ENCODE measurements around the gene IL1R2.

IL1R2 gene

GRCh38 chr2:102013206-102014040 lies 21.7 kb downstream of the IL1R2 start:
- FAIRE-seq (no peak), DNase-seq (ENCODE audit: insufficient read length, low spot score) (no peak)
- no peak for TF ChIP-seq CTCF (IDR thresholded peaks at IDR 0.05; ENCODE audit: insufficient read depth, missing control alignments)

- DNase-seq (ENCODE audit: insufficient read length, low spot score) (no peak), FAIRE-seq (no peak)
- no peak for TF ChIP-seq CTCF (IDR thresholded peaks at IDR 0.05; ENCODE audit: insufficient read depth, missing control alignments)
These were observed 22.2 kb downstream of the IL1R2 start for GRCh38 chr2:102014041-102014345.

GRCh38 chr2:102015399-102015798 lies 23.6 kb downstream of the IL1R2 start:
- no peak for TF ChIP-seq CTCF (IDR thresholded peaks at IDR 0.05; ENCODE audit: insufficient read depth, missing control alignments)
- no peak for DNase-seq (ENCODE audit: insufficient read length, low spot score)
- FAIRE-seq, result no peak

- DNase-seq (ENCODE audit: insufficient read length, low spot score) (no peak), FAIRE-seq (no peak)
These were observed 24.7 kb downstream of the IL1R2 start for GRCh38 chr2:102016399-102016955.

GRCh38 chr2:102018823-102019445 lies 27.2 kb downstream of the IL1R2 start:
- DNase-seq (ENCODE audit: insufficient read length, low spot score) (no peak), FAIRE-seq (no peak)
- no peak for TF ChIP-seq CTCF (IDR thresholded peaks at IDR 0.05; ENCODE audit: insufficient read depth, missing control alignments)

More at GRCh38 chr2:102016399-102016955, 24.7 kb downstream of the IL1R2 start:
- no peak for TF ChIP-seq CTCF (IDR thresholded peaks at IDR 0.05; ENCODE audit: insufficient read depth, missing control alignments)

GRCh38 chr2:102020596-102021170 lies 28.9 kb downstream of the IL1R2 start:
- TF ChIP-seq CTCF (IDR thresholded peaks at IDR 0.05; ENCODE audit: insufficient read depth, missing control alignments), result peak; percentile 92
- FAIRE-seq (no peak), DNase-seq (ENCODE audit: insufficient read length, low spot score) (no peak)

Measured in D721Med (cell line).